PFSK-1 (cell line): Measurements from ENCODE around the gene TBC1D9.

ENCODE experiments used
- FOXP2 ChIP-seq: optimal IDR thresholded peaks from 2 replicates; pipeline ENCODE3; 2011; ENCODE audit warnings: borderline replicate concordance, control low read depth, inconsistent platforms; ENCODE audit not compliant: insufficient read depth; ENCODE audit errors: extremely low read length, extremely low read depth
- POLR2AphosphoS5 ChIP-seq: IDR thresholded peaks from 2 replicates; pipeline ENCODE4 v1.6.1; 2012; ENCODE audit warnings: low read depth, mild to moderate bottlenecking, control low read depth, low read length, moderate library complexity
- SIN3A ChIP-seq: IDR thresholded peaks from 2 replicates; pipeline ENCODE4 v1.6.1; 2012; ENCODE audit warnings: mild to moderate bottlenecking, low read length, moderate library complexity, borderline replicate concordance; ENCODE audit not compliant: insufficient read depth
- TAF1 ChIP-seq: IDR thresholded peaks from 2 replicates; pipeline ENCODE4 v1.6.1; 2012; ENCODE audit warnings: low read length, control low read depth, borderline replicate concordance; ENCODE audit not compliant: insufficient read depth
- TF ChIP-seq, protein P1 (sequence below), 2 experiments: IDR thresholded peaks; 2 replicates each; pipeline versions ENCODE4 v1.6.1 to v1.8.0; 2011 to 2012; ENCODE audit warnings: low read depth in 2 of 2, low read length in 2 of 2, control low read depth in 1 of 2, inconsistent platforms in 1 of 2, mild to moderate bottlenecking in 1 of 2, moderate library complexity in 1 of 2; ENCODE audit not compliant: insufficient read depth in 1 of 2

Gene TBC1D9

GRCh38 chr4:140668111-140668510 lies 88.1 kb downstream of the TBC1D9 start:
- TF ChIP-seq TAF1 (no peak), SIN3A (no peak), POLR2AphosphoS5 (no peak), FOXP2 (no peak)
- TF ChIP-seq, protein P1, sequence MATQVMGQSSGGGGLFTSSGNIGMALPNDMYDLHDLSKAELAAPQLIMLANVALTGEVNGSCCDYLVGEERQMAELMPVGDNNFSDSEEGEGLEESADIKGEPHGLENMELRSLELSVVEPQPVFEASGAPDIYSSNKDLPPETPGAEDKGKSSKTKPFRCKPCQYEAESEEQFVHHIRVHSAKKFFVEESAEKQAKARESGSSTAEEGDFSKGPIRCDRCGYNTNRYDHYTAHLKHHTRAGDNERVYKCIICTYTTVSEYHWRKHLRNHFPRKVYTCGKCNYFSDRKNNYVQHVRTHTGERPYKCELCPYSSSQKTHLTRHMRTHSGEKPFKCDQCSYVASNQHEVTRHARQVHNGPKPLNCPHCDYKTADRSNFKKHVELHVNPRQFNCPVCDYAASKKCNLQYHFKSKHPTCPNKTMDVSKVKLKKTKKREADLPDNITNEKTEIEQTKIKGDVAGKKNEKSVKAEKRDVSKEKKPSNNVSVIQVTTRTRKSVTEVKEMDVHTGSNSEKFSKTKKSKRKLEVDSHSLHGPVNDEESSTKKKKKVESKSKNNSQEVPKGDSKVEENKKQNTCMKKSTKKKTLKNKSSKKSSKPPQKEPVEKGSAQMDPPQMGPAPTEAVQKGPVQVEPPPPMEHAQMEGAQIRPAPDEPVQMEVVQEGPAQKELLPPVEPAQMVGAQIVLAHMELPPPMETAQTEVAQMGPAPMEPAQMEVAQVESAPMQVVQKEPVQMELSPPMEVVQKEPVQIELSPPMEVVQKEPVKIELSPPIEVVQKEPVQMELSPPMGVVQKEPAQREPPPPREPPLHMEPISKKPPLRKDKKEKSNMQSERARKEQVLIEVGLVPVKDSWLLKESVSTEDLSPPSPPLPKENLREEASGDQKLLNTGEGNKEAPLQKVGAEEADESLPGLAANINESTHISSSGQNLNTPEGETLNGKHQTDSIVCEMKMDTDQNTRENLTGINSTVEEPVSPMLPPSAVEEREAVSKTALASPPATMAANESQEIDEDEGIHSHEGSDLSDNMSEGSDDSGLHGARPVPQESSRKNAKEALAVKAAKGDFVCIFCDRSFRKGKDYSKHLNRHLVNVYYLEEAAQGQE (IDR thresholded peaks at IDR 0.05; ENCODE audit: insufficient read depth in 1 of 2, low read depth in 2 of 2, low read length in 2 of 2), result no peak

DNA sequence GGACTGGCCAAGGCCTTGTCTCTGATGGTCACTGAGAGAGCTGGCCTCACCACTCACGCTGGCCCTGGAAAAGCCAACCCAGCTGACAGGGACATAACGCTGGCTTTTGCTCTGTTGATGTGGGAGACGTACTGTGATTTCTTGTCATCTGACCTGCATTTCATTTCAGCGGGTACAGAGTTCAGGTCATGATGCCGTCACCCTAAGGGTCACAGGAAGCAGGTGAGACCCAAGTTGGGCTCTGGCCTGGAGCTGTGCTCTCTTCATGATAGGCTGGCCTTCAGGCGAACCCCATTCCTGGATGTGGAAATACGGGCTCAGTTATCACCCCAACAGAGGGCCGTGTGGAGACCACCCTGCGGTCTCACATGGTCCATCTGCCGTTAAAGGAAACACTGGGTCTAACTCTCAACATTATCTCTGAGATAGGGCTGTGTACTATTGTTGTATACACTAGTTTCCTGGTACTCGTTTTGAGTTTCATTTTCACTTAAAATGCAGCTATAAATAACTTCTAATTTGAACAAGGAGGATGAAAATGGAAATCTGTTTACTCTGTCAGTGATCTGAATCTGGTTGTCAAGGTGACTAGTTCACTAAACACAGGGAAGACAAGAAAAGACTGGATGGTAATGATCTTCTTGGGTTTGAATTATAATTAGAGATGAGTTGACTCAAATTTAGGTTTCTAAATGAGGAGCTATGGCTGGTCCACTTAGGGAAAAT lies 89.1 kb downstream of the TBC1D9 start:
- TF ChIP-seq, protein P1 (IDR thresholded peaks at IDR 0.05; ENCODE audit: insufficient read depth in 1 of 2, low read depth in 2 of 2, low read length in 2 of 2), result no peak
- TF ChIP-seq POLR2AphosphoS5 (no peak), TAF1 (no peak)

- TF ChIP-seq FOXP2 (no peak), POLR2AphosphoS5 (no peak), SIN3A (no peak), TAF1 (no peak)
- TF ChIP-seq, protein P1 (IDR thresholded peaks at IDR 0.05; ENCODE audit: insufficient read depth in 1 of 2, low read depth in 2 of 2, low read length in 2 of 2), result no peak
Observed at GRCh38 chr4:140662082-140662869, 93.9 kb downstream of the TBC1D9 start.

GRCh38 chr4:140661550-140661949 lies 94.6 kb downstream of the TBC1D9 start:
- no peak for TF ChIP-seq POLR2AphosphoS5
- TF ChIP-seq TAF1, result no peak
- no peak for TF ChIP-seq FOXP2
- no peak for TF ChIP-seq SIN3A
- TF ChIP-seq, protein P1 (IDR thresholded peaks at IDR 0.05; ENCODE audit: insufficient read depth in 1 of 2, low read depth in 2 of 2, low read length in 2 of 2), result no peak
